ENCODE results near the gene FAM50B. TPM values are rescaled to one million over a fixed set of nuclear protein-coding genes. Genes with fewer than 3 reads are reported as not detected.

Gene FAM50B
- total RNA-seq, 2 experiments from 2014 or later, result 5.2 to 6.0 TPM

DNA sequence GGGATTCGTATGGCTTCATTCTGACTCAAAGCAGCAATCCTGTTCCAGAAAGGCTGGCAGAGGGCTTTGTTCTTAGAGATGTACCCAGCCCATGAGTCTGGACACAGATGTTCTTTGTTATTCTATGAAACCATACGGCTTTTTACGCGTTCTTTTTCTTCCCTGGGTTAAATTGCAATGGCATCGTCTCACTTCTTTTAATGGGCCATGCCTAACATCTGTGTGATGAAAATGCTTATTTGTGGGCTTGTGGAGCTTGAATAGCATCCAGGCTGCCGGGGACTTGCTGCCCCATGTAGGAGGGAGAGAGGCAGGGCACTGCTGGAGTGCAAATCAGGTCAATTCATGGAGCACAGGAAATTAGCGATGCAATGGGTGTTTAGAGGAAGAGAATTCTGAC is 19.4 kb downstream of the FAM50B start:
- no peaks in the 10 kb centered on the region for H3K36me3 Mint-ChIP-seq (ENCODE audit: low read depth)
- H3K27ac Mint-ChIP-seq, result no peak overlapping the region
- peaks cover 15% of the 10 kb centered on the region for H3K27me3 Mint-ChIP-seq
- no peaks in the 10 kb centered on the region for H3K9me3 Mint-ChIP-seq
- H3K4me1 Mint-ChIP-seq (ENCODE audit: low read depth), result peaks cover 10% of the 10 kb centered on the region
- no peak for ATAC-seq
- ChIA-PET CTCF (interaction anchor here (1.1 kb wide), 1 partner anchor 18 kb away, joined by 3 read pairs; no protein-coding TSS in a partner anchor), POLR2A (interaction anchor here (1.5 kb wide), 1 partner anchor 21 kb away, joined by 3 read pairs; no protein-coding TSS in a partner anchor)
- H3K4me3 Mint-ChIP-seq, result no peak overlapping the region
- DNase-seq, result no peak
- intact Hi-C loops (cut with micrococcal nuclease), result no loop called here
- TF ChIP-seq, protein P1, sequence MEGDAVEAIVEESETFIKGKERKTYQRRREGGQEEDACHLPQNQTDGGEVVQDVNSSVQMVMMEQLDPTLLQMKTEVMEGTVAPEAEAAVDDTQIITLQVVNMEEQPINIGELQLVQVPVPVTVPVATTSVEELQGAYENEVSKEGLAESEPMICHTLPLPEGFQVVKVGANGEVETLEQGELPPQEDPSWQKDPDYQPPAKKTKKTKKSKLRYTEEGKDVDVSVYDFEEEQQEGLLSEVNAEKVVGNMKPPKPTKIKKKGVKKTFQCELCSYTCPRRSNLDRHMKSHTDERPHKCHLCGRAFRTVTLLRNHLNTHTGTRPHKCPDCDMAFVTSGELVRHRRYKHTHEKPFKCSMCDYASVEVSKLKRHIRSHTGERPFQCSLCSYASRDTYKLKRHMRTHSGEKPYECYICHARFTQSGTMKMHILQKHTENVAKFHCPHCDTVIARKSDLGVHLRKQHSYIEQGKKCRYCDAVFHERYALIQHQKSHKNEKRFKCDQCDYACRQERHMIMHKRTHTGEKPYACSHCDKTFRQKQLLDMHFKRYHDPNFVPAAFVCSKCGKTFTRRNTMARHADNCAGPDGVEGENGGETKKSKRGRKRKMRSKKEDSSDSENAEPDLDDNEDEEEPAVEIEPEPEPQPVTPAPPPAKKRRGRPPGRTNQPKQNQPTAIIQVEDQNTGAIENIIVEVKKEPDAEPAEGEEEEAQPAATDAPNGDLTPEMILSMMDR (IDR thresholded peaks at IDR 0.05), result no peak

DNA sequence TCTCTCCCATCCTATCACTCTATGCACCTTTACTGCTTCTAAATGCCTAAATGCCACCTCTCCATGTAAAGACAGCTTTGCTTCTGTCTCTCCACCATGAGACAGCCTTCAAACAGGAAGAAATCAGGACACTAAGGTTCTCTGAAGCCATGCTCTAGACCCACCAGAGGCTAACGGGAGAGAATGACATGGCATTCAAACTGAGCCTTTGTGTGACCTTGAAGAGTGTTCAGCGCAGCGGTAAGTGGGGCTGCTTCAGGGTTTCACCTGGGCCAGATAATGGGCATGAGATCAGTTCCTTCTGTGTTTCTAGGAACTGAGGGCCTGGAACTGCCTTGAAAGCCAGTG is 20.1 kb downstream of the FAM50B start:
- H3K4me3 Mint-ChIP-seq, result no peak overlapping the region
- POLR2A ChIA-PET, result no interaction called here
- no peaks in the 10 kb centered on the region for H3K9me3 Mint-ChIP-seq
- H3K4me1 Mint-ChIP-seq (ENCODE audit: low read depth), result peaks cover 10% of the 10 kb centered on the region
- CTCF ChIA-PET, result no interaction called here
- H3K27me3 Mint-ChIP-seq, result peaks cover 15% of the 10 kb centered on the region
- TF ChIP-seq, protein P1 (IDR thresholded peaks at IDR 0.05), result no peak
- H3K36me3 Mint-ChIP-seq (ENCODE audit: low read depth), result no peaks in the 10 kb centered on the region
- no peak overlapping the region for H3K27ac Mint-ChIP-seq
- no peak for DNase-seq
- intact Hi-C loops (cut with micrococcal nuclease), result no loop called here
- ATAC-seq, result no peak

DNA sequence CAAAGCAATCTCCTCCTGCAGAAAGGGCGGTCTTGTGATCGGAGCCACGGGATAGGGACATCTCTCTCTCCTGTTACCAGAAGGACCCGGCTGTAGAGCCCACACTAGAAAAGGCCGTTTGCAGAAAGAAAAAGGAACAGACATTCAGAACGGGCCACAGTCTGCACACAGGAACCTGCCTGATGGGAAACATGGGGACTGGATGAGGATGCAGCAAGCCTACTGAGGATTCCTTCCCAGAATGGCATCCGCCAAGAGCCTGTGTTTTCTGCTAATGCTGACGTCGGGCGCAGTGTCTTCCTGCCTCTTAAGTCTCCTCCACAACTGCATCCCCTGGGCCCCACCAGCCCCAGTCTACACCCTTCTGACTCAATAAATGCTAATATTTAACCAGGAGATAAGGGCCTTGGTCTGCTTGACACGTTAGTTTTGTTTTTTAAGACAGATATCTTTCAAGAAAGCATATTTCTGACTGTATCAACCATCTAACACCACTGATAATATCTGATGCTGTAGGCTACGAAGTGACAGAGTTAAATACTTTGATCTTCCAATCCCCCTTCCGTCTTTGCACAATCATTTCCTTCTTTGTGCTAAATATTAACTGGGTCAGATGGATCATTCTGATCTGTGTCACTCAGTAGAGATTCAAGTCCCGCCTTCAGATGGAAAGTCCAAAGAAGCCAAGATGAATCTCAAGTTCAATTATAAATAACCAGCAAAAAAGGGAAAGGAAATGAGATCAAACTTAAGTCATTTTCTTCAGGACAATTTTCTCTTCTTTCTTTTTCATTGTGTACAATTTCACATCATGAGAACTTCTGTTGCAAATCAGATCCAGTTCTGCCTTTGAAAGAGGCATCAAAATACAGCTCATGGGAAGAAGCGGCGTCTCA is 20.7 kb downstream of the FAM50B start:
- Mint-ChIP-seq H3K27me3 (peaks cover 11% of the 10 kb centered on the region), H3K27ac (no peak overlapping the region), H3K4me1 (ENCODE audit: low read depth) (peaks cover 10% of the 10 kb centered on the region), H3K36me3 (ENCODE audit: low read depth) (no peaks in the 10 kb centered on the region), H3K4me3 (no peak overlapping the region), H3K9me3 (no peaks in the 10 kb centered on the region)
- DNase-seq, result no peak
- intact Hi-C loops (cut with micrococcal nuclease), result no loop called here
- ATAC-seq, result no peak
- ChIA-PET POLR2A (no interaction called here), CTCF (no interaction called here)
- TF ChIP-seq, protein P1 (IDR thresholded peaks at IDR 0.05), result no peak

DNA sequence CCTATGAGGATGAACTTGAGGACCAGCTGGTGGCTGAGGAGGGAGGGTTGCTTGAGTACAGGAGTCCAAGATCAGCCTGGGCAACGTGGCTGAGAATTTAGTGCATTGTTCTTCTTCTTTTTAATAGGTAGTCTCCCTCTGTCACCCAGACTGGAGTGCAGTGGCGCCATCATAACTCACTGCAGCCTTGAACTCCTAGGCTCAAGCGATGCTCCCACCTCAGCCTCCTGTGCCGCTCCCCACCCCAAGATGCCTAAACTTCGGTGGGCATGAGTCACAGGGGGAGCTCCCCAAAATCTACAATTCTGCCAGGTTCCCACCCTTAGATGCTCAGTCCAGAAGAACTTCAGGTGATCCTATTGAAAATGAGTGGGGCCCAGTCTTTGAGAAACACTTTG is 21.4 kb downstream of the FAM50B start:
- intact Hi-C loops (cut with micrococcal nuclease), result no loop called here
- POLR2A ChIA-PET, result no interaction called here
- peaks cover 6% of the 10 kb centered on the region for H3K27me3 Mint-ChIP-seq
- H3K9me3 Mint-ChIP-seq, result no peaks in the 10 kb centered on the region
- H3K27ac Mint-ChIP-seq, result no peak overlapping the region
- DNase-seq (no peak), ATAC-seq (no peak)
- H3K4me1 Mint-ChIP-seq (ENCODE audit: low read depth), result peaks cover 10% of the 10 kb centered on the region
- no peaks in the 10 kb centered on the region for H3K36me3 Mint-ChIP-seq (ENCODE audit: low read depth)
- H3K4me3 Mint-ChIP-seq, result no peak overlapping the region
- TF ChIP-seq, protein P1 (IDR thresholded peaks at IDR 0.05), result no peak
- CTCF ChIA-PET, result no interaction called here

DNA sequence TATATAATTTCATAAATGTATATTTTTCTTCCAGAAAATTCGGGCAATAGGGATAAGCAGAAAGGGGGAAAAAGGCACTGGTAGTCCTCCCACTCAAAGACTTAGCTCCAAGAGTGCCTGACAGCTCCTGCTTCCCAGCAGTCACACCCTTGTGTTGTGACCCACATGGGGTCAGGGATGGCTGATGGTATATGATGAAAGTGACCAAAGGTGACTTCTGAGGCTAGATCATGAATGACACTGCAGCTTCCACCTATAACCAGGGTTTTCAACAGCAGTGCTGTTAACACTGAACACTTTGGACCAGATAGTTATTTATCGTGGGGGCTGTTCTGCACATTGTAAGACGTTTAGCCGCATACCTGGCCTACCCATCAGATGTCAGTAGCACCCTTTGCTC is 22.3 kb downstream of the FAM50B start:
- Mint-ChIP-seq H3K4me3 (no peak overlapping the region), H3K9me3 (no peaks in the 10 kb centered on the region), H3K4me1 (ENCODE audit: low read depth) (peaks cover 10% of the 10 kb centered on the region), H3K27me3 (peaks cover 6% of the 10 kb centered on the region), H3K36me3 (ENCODE audit: low read depth) (no peaks in the 10 kb centered on the region), H3K27ac (no peak overlapping the region)
- DNase-seq, result no peak
- TF ChIP-seq, protein P1 (IDR thresholded peaks at IDR 0.05), result no peak
- intact Hi-C loops (cut with micrococcal nuclease), result no loop called here
- no peak for ATAC-seq
- POLR2A ChIA-PET, result interaction anchor here (0.6 kb wide), 1 partner anchor 377 kb away, joined by 3 read pairs; no protein-coding TSS in a partner anchor
- CTCF ChIA-PET, result no interaction called here
